Tibial nerve (tissue), 4 donors: ENCODE results near the gene LCN1.

Experiments used
- EP300 ChIP-seq, 2 donors: sonication (generic); formaldehyde crosslinking; IDR thresholded peaks; one replicate each; pipeline ENCODE4 v1.6.1; 2017; ENCODE audit warnings: antibody characterized with exemption in 2 of 2, mild to moderate bottlenecking in 1 of 2
- TF ChIP-seq, protein P1 (sequence below), 5 experiments: fragments of 200-600 bp in 3 of 5; fragments of 450-650 bp in 2 of 5; sonication (generic) in 3 of 5; IDR thresholded peaks; one replicate each; pipeline ENCODE4 v1.5.1; 2016 to 2019; ENCODE audit warnings: antibody characterized with exemption in 5 of 5, mild to moderate bottlenecking in 3 of 5, moderate library complexity in 2 of 5

DNA sequence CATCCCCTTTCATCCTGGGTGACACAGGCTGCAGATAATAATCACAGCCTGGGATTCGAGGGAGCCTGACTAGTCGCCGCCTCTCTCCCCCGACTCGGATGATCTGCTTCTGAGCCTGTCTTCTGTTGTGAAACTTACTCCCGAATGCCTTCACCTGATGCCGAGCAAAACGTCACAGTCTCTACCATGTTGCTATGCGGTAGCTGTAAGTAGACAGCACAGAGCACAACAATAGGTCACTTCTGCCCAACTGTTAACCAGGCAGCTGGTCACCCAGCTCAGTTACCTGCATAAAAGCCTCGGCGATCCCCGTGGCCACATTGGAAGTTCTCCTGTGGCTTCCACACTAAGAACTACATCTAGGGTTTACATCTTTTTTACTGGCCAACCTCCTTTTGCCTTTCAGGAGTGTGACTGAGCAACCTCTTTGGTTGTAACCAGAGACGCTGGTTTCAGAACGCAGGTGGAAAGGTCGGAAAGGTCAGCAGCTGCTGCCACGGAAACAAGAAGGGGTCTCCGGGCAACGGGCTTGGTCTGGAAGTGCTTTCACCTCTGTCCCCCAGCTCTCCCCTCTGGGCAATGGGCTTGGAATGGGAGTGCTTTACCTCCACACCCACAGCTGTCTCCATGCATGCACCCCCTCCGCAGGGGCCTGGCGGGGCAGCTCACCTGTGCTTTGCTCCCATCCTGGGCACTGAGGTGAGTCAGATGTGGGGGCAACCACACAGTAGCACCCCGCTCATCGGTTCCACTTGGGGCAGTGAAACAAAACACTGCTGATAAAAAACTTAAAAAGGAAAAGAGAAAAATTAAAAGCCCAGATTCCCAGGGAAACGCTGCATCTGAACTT, 49.2 kb upstream of the LCN1 start:
- TF ChIP-seq, protein P1, sequence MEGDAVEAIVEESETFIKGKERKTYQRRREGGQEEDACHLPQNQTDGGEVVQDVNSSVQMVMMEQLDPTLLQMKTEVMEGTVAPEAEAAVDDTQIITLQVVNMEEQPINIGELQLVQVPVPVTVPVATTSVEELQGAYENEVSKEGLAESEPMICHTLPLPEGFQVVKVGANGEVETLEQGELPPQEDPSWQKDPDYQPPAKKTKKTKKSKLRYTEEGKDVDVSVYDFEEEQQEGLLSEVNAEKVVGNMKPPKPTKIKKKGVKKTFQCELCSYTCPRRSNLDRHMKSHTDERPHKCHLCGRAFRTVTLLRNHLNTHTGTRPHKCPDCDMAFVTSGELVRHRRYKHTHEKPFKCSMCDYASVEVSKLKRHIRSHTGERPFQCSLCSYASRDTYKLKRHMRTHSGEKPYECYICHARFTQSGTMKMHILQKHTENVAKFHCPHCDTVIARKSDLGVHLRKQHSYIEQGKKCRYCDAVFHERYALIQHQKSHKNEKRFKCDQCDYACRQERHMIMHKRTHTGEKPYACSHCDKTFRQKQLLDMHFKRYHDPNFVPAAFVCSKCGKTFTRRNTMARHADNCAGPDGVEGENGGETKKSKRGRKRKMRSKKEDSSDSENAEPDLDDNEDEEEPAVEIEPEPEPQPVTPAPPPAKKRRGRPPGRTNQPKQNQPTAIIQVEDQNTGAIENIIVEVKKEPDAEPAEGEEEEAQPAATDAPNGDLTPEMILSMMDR (IDR thresholded peaks at IDR 0.05) = no peak
- no peak for TF ChIP-seq EP300 (IDR thresholded peaks at IDR 0.05)
